Stimulated activated CD4-positive, alpha-beta T cell treated with anti-CD3 and anti-CD28 coated beads, Interleukin-2, amount 100 ng/mL, for 48 hours (primary cell): ENCODE data around the gene SCYGR5.

ENCODE experiments used
- DNase-seq, 2 donors: peaks; one replicate each; pipeline ENCODE4 v3.0.0-alpha.2; 2020

SCYGR5 gene

GRCh38 chr2:227674485-227674884, 7.9 kb downstream of the SCYGR5 start:
- no peak for DNase-seq

GRCh38 chr2:227677928-227678327, 11.3 kb downstream of the SCYGR5 start:
- no peak for DNase-seq

- DNase-seq = no peak
Measured at GRCh38 chr2:227684258-227684657, 17.7 kb downstream of the SCYGR5 start.

GRCh38 chr2:227687189-227687588, 20.6 kb downstream of the SCYGR5 start:
- DNase-seq = no peak

GRCh38 chr2:227696990-227697679, 30.5 kb downstream of the SCYGR5 start:
- DNase-seq = no peak

GRCh38 chr2:227701556-227701955, 35.0 kb downstream of the SCYGR5 start:
- no peak for DNase-seq

- no peak for DNase-seq
Measured at GRCh38 chr2:227703280-227703732, 36.7 kb downstream of the SCYGR5 start.

- no peak for DNase-seq
Measured at GRCh38 chr2:227703961-227704360, 37.4 kb downstream of the SCYGR5 start.

- DNase-seq = no peak
Measured at GRCh38 chr2:227706859-227707258, 40.3 kb downstream of the SCYGR5 start.

- no peak for DNase-seq
Measured at GRCh38 chr2:227707390-227707789, 40.8 kb downstream of the SCYGR5 start.

- no peak for DNase-seq
Measured at GRCh38 chr2:227710986-227711385, 44.4 kb downstream of the SCYGR5 start.

GRCh38 chr2:227713291-227713690, 46.7 kb downstream of the SCYGR5 start:
- DNase-seq = no peak

GRCh38 chr2:227716501-227716900, 49.9 kb downstream of the SCYGR5 start:
- no peak for DNase-seq
